Upper lobe of left lung (tissue), 4 donors: Measurements from ENCODE around the gene ADGRL3.

Source experiments
- EP300 ChIP-seq, 4 donors: sonication (generic); formaldehyde crosslinking; IDR thresholded peaks; one replicate each; pipeline ENCODE4 v1.5.1; 2017; ENCODE audit warnings: antibody characterized with exemption in 4 of 4, control low read depth in 2 of 4
- POLR2A ChIP-seq, 4 donors: fragments of 450-650 bp; IDR thresholded peaks; one replicate each; pipeline ENCODE4 v1.5.1; 2016 to 2017; ENCODE audit warnings: antibody characterized with exemption in 4 of 4, mild to moderate bottlenecking in 2 of 4
- POLR2AphosphoS5 ChIP-seq, 2 donors: sonication (generic); formaldehyde crosslinking; IDR thresholded peaks; one replicate each; pipeline ENCODE4 v1.5.1; 2017; ENCODE audit warnings: antibody characterized with exemption in 2 of 2
- TF ChIP-seq, protein P1 (sequence below), 6 experiments: fragments of 450-650 bp in 4 of 6; fragments of 200-600 bp in 2 of 6; sonication (generic) in 2 of 6; IDR thresholded peaks; one replicate each; pipeline ENCODE4 v1.5.1; 2016 to 2019; ENCODE audit warnings: antibody characterized with exemption in 6 of 6

DNA sequence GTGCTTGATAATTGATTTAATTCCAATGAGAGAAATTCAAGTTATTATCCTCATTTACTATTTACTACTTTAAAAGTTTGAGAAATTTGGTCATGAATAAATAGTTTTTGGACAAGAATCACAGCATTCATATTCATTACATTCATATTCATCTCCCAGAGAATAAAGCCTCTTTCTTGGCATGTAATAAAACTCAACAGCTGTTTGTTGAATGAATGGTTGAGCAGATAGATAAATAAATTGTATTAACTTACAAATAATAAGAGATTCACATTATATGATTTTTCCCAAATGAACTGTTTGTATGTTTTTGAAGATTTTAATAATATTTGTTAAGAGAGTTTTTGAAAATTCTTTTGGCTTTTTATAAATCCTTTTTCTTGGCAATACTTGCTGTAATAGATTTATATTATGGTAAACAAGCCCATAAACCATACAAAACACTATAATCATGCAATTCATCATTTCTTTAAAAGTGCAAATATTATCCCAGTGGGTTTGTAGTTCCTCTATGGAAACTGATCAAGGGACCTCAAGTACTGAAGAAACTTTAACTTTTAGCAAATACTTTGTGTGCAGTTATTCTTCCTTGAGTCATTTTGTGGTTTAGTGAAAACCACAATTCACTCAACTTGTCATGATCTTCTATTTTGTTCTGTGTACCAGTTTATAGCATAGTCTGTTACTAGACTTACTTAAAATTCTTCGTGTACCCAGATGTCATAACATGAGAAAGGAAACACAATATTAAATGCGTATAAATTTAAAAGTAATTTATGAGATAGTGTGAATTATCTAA, 371.8 kb downstream of the ADGRL3 start:
- TF ChIP-seq, protein P1, sequence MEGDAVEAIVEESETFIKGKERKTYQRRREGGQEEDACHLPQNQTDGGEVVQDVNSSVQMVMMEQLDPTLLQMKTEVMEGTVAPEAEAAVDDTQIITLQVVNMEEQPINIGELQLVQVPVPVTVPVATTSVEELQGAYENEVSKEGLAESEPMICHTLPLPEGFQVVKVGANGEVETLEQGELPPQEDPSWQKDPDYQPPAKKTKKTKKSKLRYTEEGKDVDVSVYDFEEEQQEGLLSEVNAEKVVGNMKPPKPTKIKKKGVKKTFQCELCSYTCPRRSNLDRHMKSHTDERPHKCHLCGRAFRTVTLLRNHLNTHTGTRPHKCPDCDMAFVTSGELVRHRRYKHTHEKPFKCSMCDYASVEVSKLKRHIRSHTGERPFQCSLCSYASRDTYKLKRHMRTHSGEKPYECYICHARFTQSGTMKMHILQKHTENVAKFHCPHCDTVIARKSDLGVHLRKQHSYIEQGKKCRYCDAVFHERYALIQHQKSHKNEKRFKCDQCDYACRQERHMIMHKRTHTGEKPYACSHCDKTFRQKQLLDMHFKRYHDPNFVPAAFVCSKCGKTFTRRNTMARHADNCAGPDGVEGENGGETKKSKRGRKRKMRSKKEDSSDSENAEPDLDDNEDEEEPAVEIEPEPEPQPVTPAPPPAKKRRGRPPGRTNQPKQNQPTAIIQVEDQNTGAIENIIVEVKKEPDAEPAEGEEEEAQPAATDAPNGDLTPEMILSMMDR (IDR thresholded peaks at IDR 0.05) = no peak
- no peak for TF ChIP-seq EP300 (IDR thresholded peaks at IDR 0.05)
- no peak for TF ChIP-seq POLR2A (IDR thresholded peaks at IDR 0.05)
- TF ChIP-seq POLR2AphosphoS5 (IDR thresholded peaks at IDR 0.05) = no peak
